Activated B cell treated with CpG ODN at 0.5 μM for 24 hours (primary cell): ENCODE results near the gene SYK. TPM values are rescaled to one million over a fixed set of nuclear protein-coding genes. Genes with fewer than 3 reads are reported as not detected.

Experiments used
- ATAC-seq: fragments of 200-7000 bp; cut with Tn5 transposase; one replicate; pipeline ENCODE4 v1.10.0; 2021; ENCODE audit warnings: low read depth, mild to moderate bottlenecking, moderate library complexity
- CTCF ChIA-PET: fragments of 350-600 bp; sonication (Branson Sonifier 250); formaldehyde crosslinking; loops from one replicate; lab custom pipeline; 2021; ENCODE audit warnings: antibody characterized with exemption; lab: Charles Lee
- POLR2A ChIA-PET: fragments of 350-600 bp; sonication (Branson Sonifier 250); formaldehyde crosslinking; loops from one replicate; lab custom pipeline; 2021; ENCODE audit warnings: antibody characterized with exemption; lab: Charles Lee
- DNase-seq: peaks from one replicate; pipeline ENCODE4 v3.0.0; 2022
- H3K27ac Mint-ChIP-seq: one replicate; pipeline ENCODE4 v1.8.0; 2020; ENCODE audit warnings: mixed read lengths
- H3K27me3 Mint-ChIP-seq: one replicate; pipeline ENCODE4 v1.8.0; 2021; ENCODE audit warnings: mixed read lengths
- H3K36me3 Mint-ChIP-seq: one replicate; pipeline ENCODE4 v1.8.0; 2021; ENCODE audit warnings: low read depth, mixed read lengths
- H3K4me1 Mint-ChIP-seq: one replicate; pipeline ENCODE4 v1.8.0; 2021; ENCODE audit warnings: mixed read lengths
- H3K4me3 Mint-ChIP-seq: one replicate; pipeline ENCODE4 v1.8.0; 2020; ENCODE audit warnings: mild to moderate bottlenecking, mixed read lengths
- H3K9me3 Mint-ChIP-seq: one replicate; pipeline ENCODE4 v1.8.0; 2020; ENCODE audit warnings: mixed read lengths
- intact Hi-C: fragments of 100-400 bp; cut with micrococcal nuclease; formaldehyde crosslinking; loops from one replicate; pipeline ENCODE4 v1.15.1; 2024
- total RNA-seq: library from RNA; stranded (reverse); gene quantifications from 2 replicates; pipeline ENCODE4 v1.2.3, GENCODE V29; 2022
- TF ChIP-seq, protein P1 (sequence below): fragments of 200-600 bp; IDR thresholded peaks from one replicate; pipeline ENCODE4 v1.8.0; 2022; ENCODE audit warnings: antibody characterized with exemption, mild to moderate bottlenecking

The SYK gene
- total RNA-seq, 1 donor from 2014 or later, result 222 TPM

DNA sequence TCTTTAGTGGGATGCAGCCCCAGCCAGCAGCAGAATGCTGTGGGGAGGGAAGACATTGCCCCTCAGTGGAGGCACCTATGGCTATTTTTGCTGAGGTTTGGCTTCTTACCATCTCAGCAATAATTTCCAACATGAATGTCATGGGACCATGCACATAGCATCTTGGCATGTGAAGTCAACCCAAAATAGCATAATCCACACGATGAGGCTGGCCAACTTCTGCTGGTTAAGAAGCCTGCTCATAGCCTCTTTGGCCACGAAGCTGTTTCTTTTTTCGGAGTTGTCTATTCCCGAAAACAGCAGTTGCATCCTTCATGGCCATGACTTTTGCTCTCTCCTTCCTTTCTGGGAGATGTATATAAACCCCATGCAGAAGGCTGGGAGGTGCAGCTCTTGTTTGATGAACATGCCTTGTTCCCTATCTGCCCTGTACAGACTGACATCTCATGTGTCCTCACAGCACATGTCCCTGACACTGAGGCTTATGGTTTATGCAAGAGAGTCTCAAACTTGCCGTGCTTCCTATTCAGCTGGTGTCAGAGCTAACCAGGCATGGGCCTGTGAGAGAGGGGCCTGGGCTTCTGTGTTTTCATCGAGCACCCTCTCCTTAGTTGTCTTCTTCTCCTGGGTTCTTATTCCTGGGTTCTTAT lies 45.3 kb downstream of the SYK start:
- H3K9me3 Mint-ChIP-seq, result no peaks in the 10 kb centered on the region
- H3K27ac Mint-ChIP-seq, result peak overlapping the region; percentile 69
- ChIA-PET POLR2A (no interaction called here), CTCF (no interaction called here)
- ATAC-seq (no peak), DNase-seq (no peak)
- H3K27me3 Mint-ChIP-seq, result no peaks in the 10 kb centered on the region
- peaks cover 74% of the 10 kb centered on the region for H3K36me3 Mint-ChIP-seq
- H3K4me3 Mint-ChIP-seq, result no peak overlapping the region
- intact Hi-C loops, result no loop called here
- TF ChIP-seq, protein P1, sequence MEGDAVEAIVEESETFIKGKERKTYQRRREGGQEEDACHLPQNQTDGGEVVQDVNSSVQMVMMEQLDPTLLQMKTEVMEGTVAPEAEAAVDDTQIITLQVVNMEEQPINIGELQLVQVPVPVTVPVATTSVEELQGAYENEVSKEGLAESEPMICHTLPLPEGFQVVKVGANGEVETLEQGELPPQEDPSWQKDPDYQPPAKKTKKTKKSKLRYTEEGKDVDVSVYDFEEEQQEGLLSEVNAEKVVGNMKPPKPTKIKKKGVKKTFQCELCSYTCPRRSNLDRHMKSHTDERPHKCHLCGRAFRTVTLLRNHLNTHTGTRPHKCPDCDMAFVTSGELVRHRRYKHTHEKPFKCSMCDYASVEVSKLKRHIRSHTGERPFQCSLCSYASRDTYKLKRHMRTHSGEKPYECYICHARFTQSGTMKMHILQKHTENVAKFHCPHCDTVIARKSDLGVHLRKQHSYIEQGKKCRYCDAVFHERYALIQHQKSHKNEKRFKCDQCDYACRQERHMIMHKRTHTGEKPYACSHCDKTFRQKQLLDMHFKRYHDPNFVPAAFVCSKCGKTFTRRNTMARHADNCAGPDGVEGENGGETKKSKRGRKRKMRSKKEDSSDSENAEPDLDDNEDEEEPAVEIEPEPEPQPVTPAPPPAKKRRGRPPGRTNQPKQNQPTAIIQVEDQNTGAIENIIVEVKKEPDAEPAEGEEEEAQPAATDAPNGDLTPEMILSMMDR, result no peak
- no peaks in the 10 kb centered on the region for H3K4me1 Mint-ChIP-seq

- intact Hi-C loops, result no loop called here
- ChIA-PET CTCF (no interaction called here), POLR2A (interaction anchor here (0.6 kb wide), 1 partner anchor 111 kb away, joined by 4 read pairs; no protein-coding TSS in a partner anchor)
- Mint-ChIP-seq H3K4me3 (no peak overlapping the region), H3K9me3 (peaks cover under 1% of the 10 kb centered on the region), H3K27me3 (no peaks in the 10 kb centered on the region), H3K36me3 (peaks cover 84% of the 10 kb centered on the region), H3K4me1 (no peaks in the 10 kb centered on the region), H3K27ac (no peak overlapping the region)
- DNase-seq, result no peak
- TF ChIP-seq, protein P1, result no peak
- ATAC-seq, result no peak
These were observed 46.4 kb downstream of the SYK start for GRCh38 chr9:90847971-90848370.

DNA sequence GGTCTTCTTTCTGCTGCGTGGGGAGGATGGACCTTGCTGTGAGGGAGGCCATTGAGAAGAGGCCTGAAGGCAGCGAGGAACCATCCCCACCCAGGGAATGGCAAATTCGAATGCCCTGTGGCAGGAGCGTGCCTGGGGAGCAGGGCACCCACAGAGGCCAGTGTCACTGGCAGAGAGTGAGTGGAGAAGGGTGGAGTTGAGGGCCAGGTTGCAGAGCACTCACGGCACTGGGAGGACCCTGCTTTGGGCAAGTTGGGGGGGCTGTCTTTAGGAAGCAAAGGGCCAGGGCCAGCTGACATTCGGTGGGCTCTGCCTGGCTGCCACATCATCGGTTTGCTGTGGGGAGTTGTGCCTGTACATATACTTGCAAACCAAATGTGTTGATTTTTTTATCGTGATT lies 47.2 kb downstream of the SYK start:
- H3K4me3 Mint-ChIP-seq, result no peak overlapping the region
- DNase-seq (no peak), ATAC-seq (no peak)
- intact Hi-C loops, result no loop called here
- peaks cover 1% of the 10 kb centered on the region for H3K4me1 Mint-ChIP-seq
- H3K36me3 Mint-ChIP-seq, result peaks cover 86% of the 10 kb centered on the region
- CTCF ChIA-PET, result interaction anchor here (1.4 kb wide), 1 partner anchor 10 kb away, joined by 3 read pairs; no protein-coding TSS in a partner anchor
- H3K9me3 Mint-ChIP-seq, result peaks cover 2% of the 10 kb centered on the region
- POLR2A ChIA-PET, result no interaction called here
- TF ChIP-seq, protein P1, result no peak
- H3K27ac Mint-ChIP-seq, result peak overlapping the region; percentile 3
- H3K27me3 Mint-ChIP-seq, result no peaks in the 10 kb centered on the region

GRCh38 chr9:90851444-90851843 lies 49.8 kb downstream of the SYK start:
- intact Hi-C loops, result no loop called here
- TF ChIP-seq, protein P1, result no peak
- Mint-ChIP-seq H3K4me3 (no peak overlapping the region), H3K36me3 (peaks cover 88% of the 10 kb centered on the region), H3K27ac (no peak overlapping the region), H3K27me3 (no peaks in the 10 kb centered on the region), H3K4me1 (peaks cover 19% of the 10 kb centered on the region), H3K9me3 (peaks cover 2% of the 10 kb centered on the region)
- ChIA-PET CTCF (interaction anchor here (1.0 to 1.4 kb wide), 3 partner anchors 14 to 50 kb away, joined by 3 to 4 read pairs (median 3); partner anchors contain the start of gene SYK), POLR2A (no interaction called here)
- ATAC-seq (no peak), DNase-seq (no peak)

DNA sequence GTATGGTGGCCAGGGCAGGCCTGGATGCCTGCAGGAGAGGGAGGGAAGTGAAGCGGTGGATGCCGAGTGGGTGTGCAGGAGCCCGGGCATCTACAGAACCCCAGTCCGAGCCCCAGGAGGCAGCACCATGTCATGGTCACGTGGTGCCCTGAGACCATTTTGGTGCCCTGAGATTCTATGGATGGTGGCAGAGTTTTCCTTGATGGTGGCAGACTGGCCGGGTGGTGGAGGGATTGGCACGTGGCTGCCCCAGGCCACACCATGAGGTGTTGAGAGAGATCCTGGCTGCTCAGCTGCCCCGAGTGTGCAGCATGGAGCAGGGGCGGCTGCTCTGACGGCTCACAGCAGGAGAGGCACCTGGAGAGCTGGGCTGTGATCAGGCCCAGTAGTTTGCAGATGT lies 52.3 kb downstream of the SYK start:
- H3K27ac Mint-ChIP-seq, result peak overlapping the region; percentile 44

More for the DNA sequence above, 52.3 kb downstream of the SYK start:
- Mint-ChIP-seq H3K36me3 (peaks cover 91% of the 10 kb centered on the region), H3K9me3 (peaks cover 2% of the 10 kb centered on the region), H3K4me3 (no peak overlapping the region), H3K27me3 (no peaks in the 10 kb centered on the region), H3K4me1 (peaks cover 43% of the 10 kb centered on the region)
- DNase-seq (no peak), ATAC-seq (no peak)
- POLR2A ChIA-PET, result no interaction called here
- TF ChIP-seq, protein P1, result no peak
- intact Hi-C loops, result no loop called here
- CTCF ChIA-PET, result no interaction called here
